ENCODE results near the gene SIRT3.

The SIRT3 gene

GRCh38 chr11:215581-216037 is 20.5 kb downstream of the SIRT3 start:
- Histone ChIP-seq H3K4me3 (ENCODE audit: low read length, poor library complexity, severe bottlenecking) (no peak overlapping the region), H3K4me2 (ENCODE audit: low read depth, low read length, poor library complexity, severe bottlenecking) (no peak overlapping the region), H4K20me1 (ENCODE audit: insufficient read depth, low read length, poor library complexity, severe bottlenecking) (peaks cover 6% of the 10 kb centered on the region), H3K27me3 (ENCODE audit: insufficient read depth, low read length, poor library complexity, severe bottlenecking) (no peaks in the 10 kb centered on the region), H3K9me2 (replicated peaks; ENCODE audit: low read depth, low read length) (no peaks in the 10 kb centered on the region), H3K9me3 (ENCODE audit: insufficient read depth, low read depth, low read length) (no peaks in the 10 kb centered on the region), H3K79me2 (ENCODE audit: insufficient read depth, low read length) (peaks cover 21% of the 10 kb centered on the region), H3F3A (ENCODE audit: low read depth) (no peaks in the 10 kb centered on the region), H3K36me3 (ENCODE audit: insufficient read depth, low read length) (peaks cover 42% of the 10 kb centered on the region; the same call in 1 of the 2 replicates), H3K9ac (ENCODE audit: low read depth, low read length, poor library complexity, severe bottlenecking) (no peak overlapping the region), H3K4me1 (ENCODE audit: insufficient read depth, low read length, poor library complexity, severe bottlenecking) (peaks cover 7% of the 10 kb centered on the region), H2AFZ (ENCODE audit: low read length) (no peak overlapping the region)
- TF ChIP-seq, protein P1, sequence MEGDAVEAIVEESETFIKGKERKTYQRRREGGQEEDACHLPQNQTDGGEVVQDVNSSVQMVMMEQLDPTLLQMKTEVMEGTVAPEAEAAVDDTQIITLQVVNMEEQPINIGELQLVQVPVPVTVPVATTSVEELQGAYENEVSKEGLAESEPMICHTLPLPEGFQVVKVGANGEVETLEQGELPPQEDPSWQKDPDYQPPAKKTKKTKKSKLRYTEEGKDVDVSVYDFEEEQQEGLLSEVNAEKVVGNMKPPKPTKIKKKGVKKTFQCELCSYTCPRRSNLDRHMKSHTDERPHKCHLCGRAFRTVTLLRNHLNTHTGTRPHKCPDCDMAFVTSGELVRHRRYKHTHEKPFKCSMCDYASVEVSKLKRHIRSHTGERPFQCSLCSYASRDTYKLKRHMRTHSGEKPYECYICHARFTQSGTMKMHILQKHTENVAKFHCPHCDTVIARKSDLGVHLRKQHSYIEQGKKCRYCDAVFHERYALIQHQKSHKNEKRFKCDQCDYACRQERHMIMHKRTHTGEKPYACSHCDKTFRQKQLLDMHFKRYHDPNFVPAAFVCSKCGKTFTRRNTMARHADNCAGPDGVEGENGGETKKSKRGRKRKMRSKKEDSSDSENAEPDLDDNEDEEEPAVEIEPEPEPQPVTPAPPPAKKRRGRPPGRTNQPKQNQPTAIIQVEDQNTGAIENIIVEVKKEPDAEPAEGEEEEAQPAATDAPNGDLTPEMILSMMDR (conservative IDR thresholded peaks at IDR 0.05; ENCODE audit: low read length) = no peak
- no peak for TF ChIP-seq EZH2phosphoT487 (IDR thresholded peaks at IDR 0.05; ENCODE audit: borderline replicate concordance)

DNA sequence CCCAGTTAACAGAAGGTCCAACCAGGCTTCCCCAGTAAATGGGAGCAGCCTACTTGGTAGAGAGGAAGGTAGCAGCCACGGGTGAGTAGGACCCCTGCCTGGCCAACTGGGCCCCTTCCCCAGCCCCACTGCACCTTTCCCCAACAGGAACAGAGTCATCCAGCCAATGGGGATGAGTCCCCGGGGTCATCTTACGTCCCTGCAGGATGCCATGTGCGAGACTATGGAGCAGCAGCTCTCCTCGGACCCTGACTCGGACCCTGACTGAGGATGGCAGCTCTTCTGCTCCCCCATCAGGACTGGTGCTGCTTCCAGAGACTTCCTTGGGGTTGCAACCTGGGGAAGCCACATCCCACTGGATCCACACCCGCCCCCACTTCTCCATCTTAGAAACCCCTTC is 22.1 kb downstream of the SIRT3 start:
- Histone ChIP-seq H3K4me2 (ENCODE audit: low read depth, low read length, poor library complexity, severe bottlenecking) (no peak overlapping the region), H3K9ac (ENCODE audit: low read depth, low read length, poor library complexity, severe bottlenecking) (no peak overlapping the region), H3K9me2 (replicated peaks; ENCODE audit: low read depth, low read length) (no peaks in the 10 kb centered on the region), H4K20me1 (ENCODE audit: insufficient read depth, low read length, poor library complexity, severe bottlenecking) (peaks cover 21% of the 10 kb centered on the region), H2AFZ (ENCODE audit: low read length) (no peak overlapping the region), H3K79me2 (ENCODE audit: insufficient read depth, low read length) (peaks cover 36% of the 10 kb centered on the region), H3F3A (ENCODE audit: low read depth) (no peaks in the 10 kb centered on the region), H3K4me3 (ENCODE audit: low read length, poor library complexity, severe bottlenecking) (no peak overlapping the region), H3K4me1 (ENCODE audit: insufficient read depth, low read length, poor library complexity, severe bottlenecking) (peaks cover 23% of the 10 kb centered on the region), H3K9me3 (ENCODE audit: insufficient read depth, low read depth, low read length) (no peaks in the 10 kb centered on the region), H3K27me3 (ENCODE audit: insufficient read depth, low read length, poor library complexity, severe bottlenecking) (no peaks in the 10 kb centered on the region), H3K36me3 (ENCODE audit: insufficient read depth, low read length) (peaks cover 45% of the 10 kb centered on the region; the same call in 1 of the 2 replicates)
- TF ChIP-seq, protein P1 (conservative IDR thresholded peaks at IDR 0.05; ENCODE audit: low read length) = no peak
- TF ChIP-seq EZH2phosphoT487 (IDR thresholded peaks at IDR 0.05; ENCODE audit: borderline replicate concordance) = no peak

GRCh38 chr11:213111-213510 is 23.0 kb downstream of the SIRT3 start:
- H3K9ac ChIP-seq (ENCODE audit: low read depth, low read length, poor library complexity, severe bottlenecking) = no peak overlapping the region
- H3K9me2 ChIP-seq (replicated peaks; ENCODE audit: low read depth, low read length) = no peaks in the 10 kb centered on the region
- H3K27me3 ChIP-seq (ENCODE audit: insufficient read depth, low read length, poor library complexity, severe bottlenecking) = no peaks in the 10 kb centered on the region
- no peak overlapping the region for H2AFZ ChIP-seq (ENCODE audit: low read length)
- peaks cover 22% of the 10 kb centered on the region for H4K20me1 ChIP-seq (ENCODE audit: insufficient read depth, low read length, poor library complexity, severe bottlenecking)
- peaks cover 42% of the 10 kb centered on the region for H3K79me2 ChIP-seq (ENCODE audit: insufficient read depth, low read length)
- no peak overlapping the region for H3K4me2 ChIP-seq (ENCODE audit: low read depth, low read length, poor library complexity, severe bottlenecking)
- H3F3A ChIP-seq (ENCODE audit: low read depth) = no peaks in the 10 kb centered on the region
- TF ChIP-seq, protein P1 (conservative IDR thresholded peaks at IDR 0.05; ENCODE audit: low read length) = no peak
- no peak for TF ChIP-seq EZH2phosphoT487 (IDR thresholded peaks at IDR 0.05; ENCODE audit: borderline replicate concordance)
- H3K9me3 ChIP-seq (ENCODE audit: insufficient read depth, low read depth, low read length) = no peaks in the 10 kb centered on the region
- peaks cover 45% of the 10 kb centered on the region; the same call in 1 of the 2 replicates for H3K36me3 ChIP-seq (ENCODE audit: insufficient read depth, low read length)
- peaks cover 23% of the 10 kb centered on the region for H3K4me1 ChIP-seq (ENCODE audit: insufficient read depth, low read length, poor library complexity, severe bottlenecking)
- H3K4me3 ChIP-seq (ENCODE audit: low read length, poor library complexity, severe bottlenecking) = no peak overlapping the region

Data from Loucy (cell line).